Esophagus (tissue), 2 donors: Measurements from ENCODE around the gene RIMBP2. TPM values are rescaled to one million over a fixed set of nuclear protein-coding genes. Genes with fewer than 3 reads are reported as not detected.
"Not testable (repeated sequence)": the region's sequence is repeated elsewhere in the genome, so short reads cannot be mapped to it uniquely, and the experiment has no call there.

Experiments used
- H3K27ac ChIP-seq, 2 donors: one replicate each; pipeline ENCODE4 v1.5.1; 2013; ENCODE audit warnings: low read depth in 2 of 2, mild to moderate bottlenecking in 2 of 2, inconsistent platforms in 1 of 2, low read length in 1 of 2, moderate library complexity in 1 of 2
- H3K27me3 ChIP-seq, 2 donors: one replicate each; pipeline ENCODE4 v1.6.1; 2013; ENCODE audit warnings: low read length in 2 of 2, control low read depth in 1 of 2, mild to moderate bottlenecking in 1 of 2; ENCODE audit not compliant: insufficient read depth in 2 of 2, control insufficient read depth in 1 of 2
- H3K36me3 ChIP-seq, 2 donors: one replicate each; pipeline ENCODE4 v1.6.1; 2013; ENCODE audit warnings: low read length in 1 of 2; ENCODE audit not compliant: control insufficient read depth in 2 of 2, insufficient read depth in 2 of 2
- H3K4me1 ChIP-seq, 2 donors: one replicate each; pipeline ENCODE4 v1.6.1; 2013; ENCODE audit warnings: low read length in 1 of 2; ENCODE audit not compliant: control insufficient read depth in 2 of 2, insufficient read depth in 2 of 2
- H3K4me3 ChIP-seq, 2 donors: one replicate each; pipeline ENCODE4 v1.5.1; 2013; ENCODE audit warnings: low read length in 2 of 2, mild to moderate bottlenecking in 2 of 2, low read depth in 1 of 2, moderate library complexity in 1 of 2
- H3K9me3 ChIP-seq, 2 donors: one replicate each; pipeline ENCODE4 v1.6.1; 2013; ENCODE audit warnings: mild to moderate bottlenecking in 2 of 2, low read depth in 1 of 2, low read length in 1 of 2, moderate library complexity in 1 of 2; ENCODE audit not compliant: control insufficient read depth in 2 of 2, insufficient read depth in 1 of 2
- WGBS, 2 donors: extraction: QIAGEN DNeasy Blood & Tissue Kit; methylation state at CpG; one replicate each; pipeline ENCODE4 v1.1.7; 2013; 5-methylcytosine and 5-hydroxymethylcytosine counted together
- polyA plus RNA-seq, 2 donors: library from polyadenylated mRNA; stranded (reverse); fragments of 200-250 nt; gene quantifications; one replicate each; pipeline ENCODE4 v1.2.3, GENCODE V29; 2013
- donor health status: healthy with polysubstance abuse.
- donor health status: Bipolar disorder and iron deficiency.

The RIMBP2 gene
- polyA plus RNA-seq, 2 donors: 0.20 to 0.69 TPM

DNA sequence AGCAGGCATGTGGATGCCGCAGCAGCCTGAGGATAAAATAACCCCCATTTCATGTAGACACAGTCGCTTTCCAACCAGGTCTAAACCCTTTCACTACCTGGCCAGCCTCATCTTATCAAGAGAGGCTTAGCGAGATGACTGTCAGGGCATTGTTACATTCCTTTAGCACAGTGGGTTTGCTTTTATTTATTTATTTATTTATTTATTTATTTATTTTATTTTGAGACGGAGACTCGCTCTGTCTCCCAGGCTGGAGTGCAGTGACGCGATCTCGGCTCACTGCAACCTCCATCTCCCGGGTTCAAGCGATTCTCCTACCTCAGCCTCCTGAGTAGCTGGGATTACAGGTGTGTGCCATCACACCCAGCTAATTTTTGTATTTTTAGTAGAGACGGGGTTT lies 35.9 kb upstream of the RIMBP2 start:
- not testable (repeated sequence) for H3K9me3 ChIP-seq, H3K4me3 ChIP-seq, H3K27ac ChIP-seq, H3K27me3 ChIP-seq, H3K36me3 ChIP-seq, H3K4me1 ChIP-seq
- 84 to 94% methylated on average over 11 of the region's 11 CpGs for WGBS, 2 donors

GRCh38 chr12:130748786-130749185 lies 32.7 kb upstream of the RIMBP2 start:
- H3K27me3 ChIP-seq: no peaks in the 10 kb centered on the region
- H3K4me3 ChIP-seq: no peak overlapping the region
- no peak overlapping the region for H3K27ac ChIP-seq
- no peaks in the 10 kb centered on the region for H3K36me3 ChIP-seq
- peaks cover 0 to 4% of the 10 kb centered on the region in 2 donors for H3K4me1 ChIP-seq
- 43 to 63% methylated on average over 10 of the region's 10 CpGs for WGBS, 2 donors
- H3K9me3 ChIP-seq: no peaks in the 10 kb centered on the region

GRCh38 chr12:130747867-130748740 lies 32.0 kb upstream of the RIMBP2 start:
- peaks cover 0 to 3% of the 10 kb centered on the region in 2 donors for H3K9me3 ChIP-seq
- no peak overlapping the region for H3K27ac ChIP-seq
- H3K36me3 ChIP-seq: no peaks in the 10 kb centered on the region
- WGBS, 2 donors: 6 to 10% methylated on average over 13 of the region's 13 CpGs
- H3K4me1 ChIP-seq: peaks cover 0 to 4% of the 10 kb centered on the region in 2 donors
- no peak overlapping the region for H3K4me3 ChIP-seq
- no peaks in the 10 kb centered on the region for H3K27me3 ChIP-seq

DNA sequence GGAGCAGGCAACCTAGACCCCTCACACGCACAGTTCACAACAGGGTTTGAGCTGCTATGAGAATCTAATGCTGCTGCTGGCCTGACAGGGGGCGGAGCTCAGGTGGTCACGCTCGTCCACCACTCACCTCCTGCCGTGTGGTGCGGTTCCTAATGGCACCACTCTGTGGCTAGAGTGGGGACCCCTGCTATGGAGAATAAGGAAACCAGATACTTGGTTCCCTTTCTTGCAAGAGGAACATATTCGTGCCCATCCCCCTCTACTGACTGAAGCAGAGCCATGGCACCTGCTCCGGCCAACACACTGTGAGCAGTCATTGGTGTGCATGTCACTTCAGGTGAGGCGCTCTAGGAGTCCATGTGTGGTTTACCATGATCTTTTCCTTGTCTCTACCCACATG lies 30.4 kb upstream of the RIMBP2 start:
- Histone ChIP-seq H3K9me3 (peaks cover 0 to 3% of the 10 kb centered on the region in 2 donors), H3K27ac (no peak overlapping the region), H3K4me3 (no peak overlapping the region), H3K36me3 (no peaks in the 10 kb centered on the region), H3K27me3 (no peaks in the 10 kb centered on the region), H3K4me1 (peaks cover 0 to 4% of the 10 kb centered on the region in 2 donors)
- WGBS, 2 donors: 68% methylated on average over 9 of the region's 9 CpGs

- 83 to 90% methylated on average over 4 of the region's 4 CpGs for WGBS, 2 donors
- H3K27ac ChIP-seq: no peak overlapping the region
- peaks cover 0 to 4% of the 10 kb centered on the region in 2 donors for H3K4me1 ChIP-seq
- no peaks in the 10 kb centered on the region for H3K27me3 ChIP-seq
- H3K4me3 ChIP-seq: no peak overlapping the region
- peaks cover 0 to 3% of the 10 kb centered on the region in 2 donors for H3K9me3 ChIP-seq
- no peaks in the 10 kb centered on the region for H3K36me3 ChIP-seq
Observed at GRCh38 chr12:130745921-130746320, 29.8 kb upstream of the RIMBP2 start.

GRCh38 chr12:130744274-130744673 lies 28.2 kb upstream of the RIMBP2 start:
- 78 to 84% methylated on average over 5 of the region's 5 CpGs for WGBS, 2 donors
- Histone ChIP-seq H3K36me3 (no peaks in the 10 kb centered on the region), H3K4me1 (peaks cover 0 to 4% of the 10 kb centered on the region in 2 donors), H3K27ac (no peak overlapping the region), H3K27me3 (no peaks in the 10 kb centered on the region), H3K9me3 (peaks cover 3 to 4% of the 10 kb centered on the region in 2 donors), H3K4me3 (no peak overlapping the region)

GRCh38 chr12:130743606-130744005 lies 27.5 kb upstream of the RIMBP2 start:
- H3K27me3 ChIP-seq: no peaks in the 10 kb centered on the region
- peaks cover 3 to 4% of the 10 kb centered on the region in 2 donors for H3K9me3 ChIP-seq
- no peak overlapping the region for H3K4me3 ChIP-seq
- 85 to 90% methylated on average over 5 of the region's 5 CpGs for WGBS, 2 donors
- H3K27ac ChIP-seq: no peak overlapping the region
- peaks cover 0 to 4% of the 10 kb centered on the region in 2 donors for H3K4me1 ChIP-seq
- no peaks in the 10 kb centered on the region for H3K36me3 ChIP-seq

DNA sequence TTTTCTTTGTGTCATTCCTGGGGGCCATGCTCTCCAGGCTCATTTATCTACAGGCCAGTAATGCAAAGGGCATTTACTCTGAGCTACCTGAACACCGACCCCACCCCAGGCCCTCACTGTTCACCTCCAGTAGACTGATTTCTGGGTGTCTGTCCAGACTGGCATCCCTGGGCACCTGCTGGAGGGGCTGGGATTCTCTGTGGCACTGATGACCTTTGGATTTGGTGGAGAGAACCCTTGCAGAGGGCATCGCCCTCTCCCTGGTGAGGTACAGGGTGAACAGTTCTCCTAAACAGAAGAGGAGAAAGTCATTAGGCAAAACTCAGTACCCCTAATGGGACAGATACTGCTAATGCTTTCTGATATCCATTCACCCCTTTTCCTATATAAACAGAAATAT lies 27.1 kb upstream of the RIMBP2 start:
- no peaks in the 10 kb centered on the region for H3K27me3 ChIP-seq
- peaks cover 3 to 4% of the 10 kb centered on the region in 2 donors for H3K9me3 ChIP-seq
- no peaks in the 10 kb centered on the region for H3K36me3 ChIP-seq
- no peak overlapping the region for H3K4me3 ChIP-seq
- 86 to 87% methylated on average over 2 of the region's 2 CpGs for WGBS, 2 donors
- H3K4me1 ChIP-seq: peaks cover 0 to 4% of the 10 kb centered on the region in 2 donors
- no peak overlapping the region for H3K27ac ChIP-seq

DNA sequence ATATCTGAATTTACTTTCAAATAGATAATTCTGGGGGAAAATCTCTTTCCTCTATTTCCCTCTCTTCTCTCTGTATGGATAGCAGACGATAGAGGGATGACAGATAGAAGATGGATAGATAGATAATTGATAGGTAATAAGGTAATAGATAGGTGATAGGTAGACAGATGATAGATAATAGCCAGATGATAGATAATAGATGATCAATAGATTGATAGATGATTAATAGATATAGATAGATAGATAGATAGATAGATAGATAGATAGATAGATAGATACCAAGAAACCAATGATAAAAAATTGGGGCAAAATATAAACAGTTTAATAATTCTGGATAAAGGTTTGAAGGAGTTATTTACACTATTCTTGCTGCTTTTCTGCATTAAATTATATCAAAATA lies 26.6 kb upstream of the RIMBP2 start:
- H3K9me3 ChIP-seq: peaks cover 3 to 4% of the 10 kb centered on the region in 2 donors
- no peak overlapping the region for H3K27ac ChIP-seq
- H3K36me3 ChIP-seq: no peaks in the 10 kb centered on the region
- no peaks in the 10 kb centered on the region for H3K27me3 ChIP-seq
- peaks cover 0 to under 1% of the 10 kb centered on the region in 2 donors for H3K4me1 ChIP-seq
- H3K4me3 ChIP-seq: no peak overlapping the region
- 65 to 77% methylated on average over 1 of the region's 1 CpG for WGBS, 2 donors

DNA sequence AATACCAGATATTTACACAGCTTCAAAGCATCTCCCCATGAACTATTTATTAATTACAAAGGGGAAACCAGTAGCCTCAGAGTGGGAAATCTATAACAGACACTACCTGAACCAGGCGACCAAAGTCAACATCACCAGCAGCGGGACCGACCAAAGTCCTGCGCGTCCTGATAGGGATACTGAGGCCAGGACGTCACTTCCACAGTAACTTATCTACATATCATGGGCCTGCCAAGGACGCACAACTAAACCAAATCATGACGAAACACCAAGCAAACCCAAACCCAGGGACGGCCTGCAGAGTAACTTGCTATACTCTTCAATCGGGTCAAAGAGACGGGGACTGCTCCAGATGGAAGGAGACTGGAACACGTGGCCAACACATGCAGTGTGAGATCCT lies 26.0 kb upstream of the RIMBP2 start:
- WGBS, 2 donors: 82 to 89% methylated on average over 12 of the region's 12 CpGs
- Histone ChIP-seq H3K4me3 (no peak overlapping the region), H3K27me3 (no peaks in the 10 kb centered on the region)

More for the DNA sequence above, 26.0 kb upstream of the RIMBP2 start:
- H3K36me3 ChIP-seq: no peaks in the 10 kb centered on the region
- H3K9me3 ChIP-seq: peaks cover 3 to 4% of the 10 kb centered on the region in 2 donors
- H3K27ac ChIP-seq: no peak overlapping the region
- no peaks in the 10 kb centered on the region for H3K4me1 ChIP-seq
